BE2C (cell line): ENCODE data around the gene LPCAT3.
"Not testable (repeated sequence)": the region's sequence is repeated elsewhere in the genome, so short reads cannot be mapped to it uniquely, and the experiment has no call there.

Experiments
- DNase-seq: peaks from one replicate; pipeline ENCODE4 v3.0.0-alpha.2; 2020
- H3K27me3 ChIP-seq: fragments of 250-450 bp; sonication (Bioruptor Pico); 2 replicates; pipeline ENCODE4 v1.5.1; 2020; ENCODE audit warnings: mild to moderate bottlenecking
- H3K36me3 ChIP-seq: fragments of 250-450 bp; sonication (Bioruptor Pico); 2 replicates; pipeline ENCODE4 v1.5.1; 2020; ENCODE audit warnings: mild to moderate bottlenecking
- H3K4me1 ChIP-seq: fragments of 250-450 bp; sonication (Bioruptor Pico); 2 replicates; pipeline ENCODE4 v1.5.1; 2020
- H3K4me3 ChIP-seq: 2 replicates; pipeline ENCODE4 v1.5.1; 2011; ENCODE audit warnings: low read depth, low read length
- H3K9me3 ChIP-seq: fragments of 250-450 bp; sonication (Bioruptor Pico); 2 replicates; pipeline ENCODE4 v1.5.1; 2020
- TF ChIP-seq, protein P1 (sequence below): IDR thresholded peaks from 2 replicates; pipeline ENCODE4 v1.5.1; 2012; ENCODE audit warnings: mild to moderate bottlenecking, low read depth, low read length

LPCAT3 gene

DNA sequence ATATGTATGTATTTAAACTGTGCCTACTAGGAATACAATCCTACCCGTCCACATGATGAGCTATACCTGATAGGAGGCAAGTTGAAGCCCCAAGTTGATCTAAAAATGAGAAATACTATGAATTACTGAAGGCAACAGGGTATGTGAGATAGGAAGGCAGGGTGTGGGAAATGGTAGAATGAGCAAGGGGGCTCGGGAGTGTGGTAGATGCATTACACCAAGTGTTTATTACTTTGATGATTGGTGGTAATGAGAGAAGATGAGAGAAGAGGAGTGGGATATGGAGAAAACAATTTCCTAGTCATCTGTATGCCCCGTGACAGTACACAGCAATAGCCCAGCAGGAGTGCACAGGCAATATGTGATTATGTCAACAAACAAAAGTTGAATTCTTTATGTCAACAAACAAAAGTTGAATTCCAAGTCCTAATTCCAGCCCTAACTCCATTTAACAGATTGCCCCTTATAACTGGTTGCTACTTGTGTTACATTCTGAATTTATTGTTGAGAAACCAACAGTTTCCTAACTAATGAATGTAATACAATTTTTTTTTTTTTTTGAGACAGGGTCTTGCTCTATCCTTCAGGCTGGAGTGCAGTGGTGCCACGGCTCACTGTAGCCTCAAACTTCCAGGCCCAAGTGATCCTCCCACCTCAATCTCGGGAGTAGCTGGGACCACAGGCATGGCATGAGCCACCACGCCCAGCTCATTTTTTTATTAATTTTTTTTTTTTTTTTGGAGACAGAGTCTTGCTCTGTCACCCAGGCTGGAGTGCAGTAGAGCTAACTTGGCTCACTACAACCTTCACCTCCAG, 2.5 kb downstream of the LPCAT3 start:
- H3K27me3 ChIP-seq, result no peaks in the 10 kb centered on the region
- H3K36me3 ChIP-seq, result peaks cover 6% of the 10 kb centered on the region; the same call in 1 of the 2 replicates
- TF ChIP-seq, protein P1, sequence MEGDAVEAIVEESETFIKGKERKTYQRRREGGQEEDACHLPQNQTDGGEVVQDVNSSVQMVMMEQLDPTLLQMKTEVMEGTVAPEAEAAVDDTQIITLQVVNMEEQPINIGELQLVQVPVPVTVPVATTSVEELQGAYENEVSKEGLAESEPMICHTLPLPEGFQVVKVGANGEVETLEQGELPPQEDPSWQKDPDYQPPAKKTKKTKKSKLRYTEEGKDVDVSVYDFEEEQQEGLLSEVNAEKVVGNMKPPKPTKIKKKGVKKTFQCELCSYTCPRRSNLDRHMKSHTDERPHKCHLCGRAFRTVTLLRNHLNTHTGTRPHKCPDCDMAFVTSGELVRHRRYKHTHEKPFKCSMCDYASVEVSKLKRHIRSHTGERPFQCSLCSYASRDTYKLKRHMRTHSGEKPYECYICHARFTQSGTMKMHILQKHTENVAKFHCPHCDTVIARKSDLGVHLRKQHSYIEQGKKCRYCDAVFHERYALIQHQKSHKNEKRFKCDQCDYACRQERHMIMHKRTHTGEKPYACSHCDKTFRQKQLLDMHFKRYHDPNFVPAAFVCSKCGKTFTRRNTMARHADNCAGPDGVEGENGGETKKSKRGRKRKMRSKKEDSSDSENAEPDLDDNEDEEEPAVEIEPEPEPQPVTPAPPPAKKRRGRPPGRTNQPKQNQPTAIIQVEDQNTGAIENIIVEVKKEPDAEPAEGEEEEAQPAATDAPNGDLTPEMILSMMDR, result no peak
- no peak for DNase-seq
- no peak overlapping the region for H3K4me3 ChIP-seq
- no peaks in the 10 kb centered on the region for H3K9me3 ChIP-seq
- peaks cover 14% of the 10 kb centered on the region for H3K4me1 ChIP-seq

DNA sequence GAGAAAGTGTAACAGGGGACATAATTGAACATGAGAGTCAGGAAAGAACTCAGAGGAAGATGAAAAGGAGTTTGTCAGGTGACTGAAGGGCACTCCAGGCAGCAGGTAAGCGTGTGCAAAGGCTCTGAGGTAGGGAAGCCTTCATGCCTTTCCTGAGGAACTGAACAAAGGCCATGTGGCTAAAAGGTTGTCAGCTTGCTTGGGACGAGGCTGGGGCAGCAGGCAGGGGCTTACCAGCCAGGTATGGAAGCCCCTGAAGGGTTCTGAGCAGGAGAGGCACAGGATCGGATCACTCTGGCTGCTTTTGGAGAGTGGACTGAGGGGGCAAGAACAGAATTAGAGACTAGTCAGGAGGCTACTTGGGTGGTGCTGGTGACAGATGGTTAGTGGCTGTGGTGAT, 5.2 kb downstream of the LPCAT3 start:
- Histone ChIP-seq H3K36me3 (peaks cover 12% of the 10 kb centered on the region), H3K4me3 (no peak overlapping the region), H3K4me1 (peaks cover 14% of the 10 kb centered on the region), H3K9me3 (no peaks in the 10 kb centered on the region), H3K27me3 (no peaks in the 10 kb centered on the region)
- no peak for DNase-seq
- TF ChIP-seq, protein P1, result no peak

DNA sequence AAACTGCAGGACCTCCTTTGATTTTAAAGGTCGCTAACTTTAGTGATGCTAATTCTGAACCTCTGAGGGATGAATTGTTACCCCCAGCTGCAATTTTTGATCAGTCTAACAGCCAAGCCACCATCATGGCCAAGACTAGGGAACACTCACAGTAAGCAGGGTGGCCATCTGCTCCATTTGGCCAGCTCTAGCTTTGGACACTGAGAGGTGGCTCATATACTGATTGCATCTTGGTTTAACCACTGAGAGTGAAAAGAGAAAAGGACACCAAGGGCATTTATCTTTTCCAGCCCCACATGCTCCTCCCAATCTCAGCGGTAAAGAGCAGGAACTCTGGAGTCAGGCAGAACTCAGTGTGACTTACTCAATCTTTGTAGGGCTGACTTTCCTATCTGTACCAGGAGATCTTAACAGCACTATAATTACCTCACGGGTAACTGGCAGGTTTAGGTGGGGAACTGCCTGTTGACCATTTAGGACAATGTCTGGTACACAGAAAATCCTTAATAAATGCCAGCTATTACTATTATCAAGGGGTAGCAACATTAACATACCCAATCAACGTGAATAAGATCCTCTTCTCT, 6.2 kb downstream of the LPCAT3 start:
- TF ChIP-seq, protein P1, result no peak
- Histone ChIP-seq H3K36me3 (peaks cover 14% of the 10 kb centered on the region), H3K9me3 (no peaks in the 10 kb centered on the region), H3K4me3 (no peak overlapping the region), H3K4me1 (peaks cover 11% of the 10 kb centered on the region), H3K27me3 (no peaks in the 10 kb centered on the region)
- no peak for DNase-seq

DNA sequence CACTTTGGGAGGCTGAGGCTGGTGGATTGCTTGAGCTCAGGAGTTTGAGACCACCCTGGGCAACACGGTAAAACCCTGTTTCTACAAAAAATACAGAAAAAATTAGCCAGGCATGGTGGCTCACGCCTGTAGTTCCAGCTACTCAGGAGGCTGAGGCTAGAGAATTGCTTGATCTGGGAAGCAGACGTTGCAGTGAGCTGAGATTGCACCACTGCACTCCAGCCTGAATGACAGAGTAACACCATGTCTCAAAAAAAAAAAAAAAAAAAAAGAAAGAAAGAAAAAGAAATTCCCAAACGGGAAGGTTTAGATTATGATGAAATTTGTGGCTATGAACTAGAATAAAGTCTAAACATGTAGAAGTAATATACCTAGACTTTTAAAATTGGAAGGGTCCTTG, 6.9 kb downstream of the LPCAT3 start:
- Histone ChIP-seq H3K4me1 (peaks cover 11% of the 10 kb centered on the region), H3K36me3 (peaks cover 18% of the 10 kb centered on the region)
- H3K9me3 ChIP-seq, DNase-seq, H3K27me3 ChIP-seq, H3K4me3 ChIP-seq: not testable (repeated sequence)

DNA sequence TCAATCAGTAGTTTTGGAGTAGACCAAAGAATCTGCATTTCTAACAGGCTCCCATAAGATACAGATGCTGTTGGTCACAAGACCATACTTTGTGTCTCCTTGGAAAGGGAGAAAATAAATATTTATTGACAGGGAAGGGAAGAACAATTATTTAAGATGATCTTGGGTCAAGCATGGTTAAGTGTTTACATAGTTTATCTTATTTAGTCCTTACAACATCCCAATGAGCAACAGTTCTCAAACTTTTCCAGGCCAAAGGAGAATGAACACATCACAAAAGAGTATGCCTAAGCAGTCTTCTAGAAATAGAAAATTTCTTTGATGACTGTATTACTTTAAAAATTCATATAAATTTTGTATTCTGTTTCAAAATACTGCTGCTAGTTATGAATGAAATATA, 8.8 kb downstream of the LPCAT3 start:
- DNase-seq, result no peak
- no peak overlapping the region for H3K4me3 ChIP-seq
- peaks cover 19% of the 10 kb centered on the region for H3K36me3 ChIP-seq
- H3K27me3 ChIP-seq, result no peaks in the 10 kb centered on the region
- no peaks in the 10 kb centered on the region for H3K9me3 ChIP-seq
- H3K4me1 ChIP-seq, result peaks cover 11% of the 10 kb centered on the region
- TF ChIP-seq, protein P1, result no peak

DNA sequence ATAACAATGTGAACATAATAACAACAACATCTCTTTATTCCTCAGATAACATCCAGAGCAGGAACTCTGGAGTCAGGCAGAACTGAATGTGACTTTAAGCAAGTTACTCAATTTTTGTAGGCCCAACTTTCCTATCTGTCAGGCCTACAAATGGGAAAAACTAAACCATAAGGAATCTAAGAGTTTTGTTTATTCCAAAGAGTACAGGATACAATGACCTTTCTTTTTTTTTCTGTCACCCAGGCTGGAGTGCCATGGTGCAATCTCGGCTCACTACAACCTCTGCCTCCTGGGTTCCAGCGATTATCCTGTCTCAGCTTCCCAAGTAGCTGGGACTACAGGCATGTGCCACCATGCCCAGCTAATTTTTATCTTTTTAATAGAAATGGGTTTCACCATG, 9.4 kb downstream of the LPCAT3 start:
- DNase-seq, result no peak
- Histone ChIP-seq H3K36me3 (peaks cover 23% of the 10 kb centered on the region), H3K4me1 (peaks cover 11% of the 10 kb centered on the region), H3K4me3 (no peak overlapping the region), H3K9me3 (no peaks in the 10 kb centered on the region), H3K27me3 (no peaks in the 10 kb centered on the region)
- TF ChIP-seq, protein P1, result no peak
